Suprapubic skin (tissue), 4 donors: ENCODE data around the gene C4orf33.

ENCODE experiments used
- CTCF ChIP-seq, 2 donors: fragments of 200-600 bp in 1 of 2; fragments of 450-650 bp in 1 of 2; sonication (generic) in 1 of 2; IDR thresholded peaks; one replicate each; pipeline ENCODE4 v1.5.1; 2016 to 2019; ENCODE audit warnings: antibody characterized with exemption in 2 of 2, mild to moderate bottlenecking in 1 of 2, moderate library complexity in 1 of 2
- EP300 ChIP-seq: sonication (generic); formaldehyde crosslinking; IDR thresholded peaks from one replicate; pipeline ENCODE4 v1.6.1; 2017; ENCODE audit warnings: antibody characterized with exemption
- POLR2A ChIP-seq, 2 donors: fragments of 450-650 bp; IDR thresholded peaks; one replicate each; pipeline ENCODE4 v1.6.1; 2017; ENCODE audit warnings: antibody characterized with exemption in 2 of 2, mild to moderate bottlenecking in 2 of 2, moderate library complexity in 2 of 2
- POLR2AphosphoS5 ChIP-seq, 3 donors: sonication (generic); formaldehyde crosslinking; IDR thresholded peaks; one replicate each; pipeline ENCODE4 v1.6.1; 2017; ENCODE audit warnings: antibody characterized with exemption in 3 of 3

GRCh38 chr4:129092631-129093190 is 3.2 kb upstream of the C4orf33 start:
- no peak for TF ChIP-seq CTCF (IDR thresholded peaks at IDR 0.05)
- no peak for TF ChIP-seq POLR2AphosphoS5 (IDR thresholded peaks at IDR 0.05)
- no peak for TF ChIP-seq POLR2A (IDR thresholded peaks at IDR 0.05)
- TF ChIP-seq EP300, result no peak
